OCI-LY7 (cell line): ENCODE measurements around the gene TRIM36. TPM values are rescaled to one million over a fixed set of nuclear protein-coding genes. Genes with fewer than 3 reads are reported as not detected.

ENCODE experiments used
- BruUV-seq: library from RNA; stranded (reverse); fragments of 400-500 nt; replicated peaks from 2 replicates; lab custom pipeline; 2021; lab: Mats Ljungman, UMichigan
- CTCF ChIA-PET: fragments of 300-600 bp; sonication (Branson Sonifier 250); formaldehyde crosslinking; loops from one replicate; lab custom pipeline; 2022; ENCODE audit warnings: antibody characterized with exemption; ENCODE audit not compliant: unreplicated experiment; lab: Charles Lee
- POLR2A ChIA-PET: fragments of 300-600 bp; sonication (Branson Sonifier 250); formaldehyde crosslinking; loops from one replicate; lab custom pipeline; 2022; ENCODE audit warnings: antibody characterized with exemption; lab: Charles Lee
- DNase-seq: peaks from one replicate; pipeline ENCODE4 v3.0.0-alpha.2; 2015; ENCODE audit warnings: low spot score
- H2AFZ ChIP-seq: fragments of 200-600 bp; sonication (generic), shearing (Covaris generic); 2 replicates; pipeline ENCODE4 v1.6.1; 2014; ENCODE audit warnings: mild to moderate bottlenecking, antibody characterized with exemption, low read length, moderate library complexity
- H3K27ac ChIP-seq: fragments of 200-600 bp; sonication (generic); 2 replicates; pipeline ENCODE4 v1.5.1; 2014; ENCODE audit warnings: mixed run types, low read depth, mild to moderate bottlenecking, moderate library complexity, low read length, inconsistent platforms; ENCODE audit not compliant: poor library complexity, severe bottlenecking
- H3K36me3 ChIP-seq: fragments of 200-600 bp; sonication (generic); 2 replicates; pipeline ENCODE4 v1.6.1; 2014; ENCODE audit warnings: mild to moderate bottlenecking, antibody characterized with exemption, low read length, moderate library complexity, mixed read lengths; ENCODE audit not compliant: insufficient read depth
- H3K4me1 ChIP-seq: fragments of 200-600 bp; sonication (generic); 2 replicates; pipeline ENCODE4 v1.5.1; 2014; ENCODE audit warnings: mild to moderate bottlenecking, low read length; ENCODE audit not compliant: insufficient read depth, poor library complexity, severe bottlenecking
- H3K4me2 ChIP-seq: fragments of 200-600 bp; sonication (generic); 2 replicates; pipeline ENCODE4 v1.6.1; 2014; ENCODE audit warnings: mild to moderate bottlenecking, low read length
- H3K4me3 ChIP-seq: fragments of 200-600 bp; sonication (generic); 2 replicates; pipeline ENCODE4 v1.5.1; 2014; ENCODE audit warnings: mild to moderate bottlenecking, low read depth, low read length; ENCODE audit not compliant: poor library complexity, severe bottlenecking
- H3K79me2 ChIP-seq: fragments of 200-600 bp; sonication (generic); 2 replicates; pipeline ENCODE4 v1.6.1; 2016; ENCODE audit warnings: low read depth, mild to moderate bottlenecking, low read length, moderate library complexity, mixed read lengths; ENCODE audit not compliant: insufficient read depth
- H3K9me2 ChIP-seq: fragments of 200-600 bp; sonication (generic); 2 replicates; pipeline ENCODE4 v1.6.1; 2016; ENCODE audit warnings: mild to moderate bottlenecking, low read length, mixed read lengths; ENCODE audit not compliant: insufficient read depth
- H3K9me3 ChIP-seq: fragments of 200-600 bp; sonication (generic); 2 replicates; pipeline ENCODE4 v1.6.1; 2014; ENCODE audit warnings: mild to moderate bottlenecking, mixed run types, low read length, mixed read lengths
- H4K20me1 ChIP-seq: fragments of 200-600 bp; sonication (generic); 2 replicates; pipeline ENCODE4 v1.6.1; 2014; ENCODE audit warnings: mild to moderate bottlenecking, antibody characterized with exemption, low read length, moderate library complexity, mixed read lengths; ENCODE audit not compliant: insufficient read depth
- EZH2phosphoT487 ChIP-seq: fragments of 200-600 bp; sonication (generic); IDR thresholded peaks from 2 replicates; pipeline ENCODE4 v1.6.1; 2018; ENCODE audit warnings: low read depth, borderline replicate concordance, mild to moderate bottlenecking, mixed run types, antibody characterized with exemption, low read length, moderate library complexity, mixed read lengths
- intact Hi-C: fragments of 100-400 bp; cut with micrococcal nuclease; formaldehyde crosslinking; loops from one replicate; pipeline ENCODE4 v1.10.0; 2022; ENCODE audit not compliant: unreplicated experiment
- total RNA-seq, 2 experiments: library from RNA; depleted of rRNA in 1 of 2; stranded (reverse); fragments of >200 nt in 1 of 2; shearing (Covaris generic) in 1 of 2; gene quantifications; 2 replicates each; pipeline ENCODE4 v1.2.3, GENCODE V29; 2014 to 2022
- TF ChIP-seq, protein P1 (sequence below): fragments of 200-600 bp; sonication (generic); conservative IDR thresholded peaks from 2 replicates; pipeline ENCODE4 v1.5.1; 2014; ENCODE audit warnings: mild to moderate bottlenecking, antibody characterized with exemption, low read length, moderate library complexity, mixed read lengths

TRIM36 gene
- total RNA-seq, 2 experiments from 2014 or later = not detected

GRCh38 chr5:115160975-115161475 lies 8.7 kb downstream of the TRIM36 start:
- Histone ChIP-seq H3K4me3 (no peak overlapping the region), H3K9me3 (no peaks in the 10 kb centered on the region), H4K20me1 (no peaks in the 10 kb centered on the region), H3K36me3 (no peaks in the 10 kb centered on the region), H3K27ac (no peak overlapping the region), H3K79me2 (no peaks in the 10 kb centered on the region), H3K4me1 (no peaks in the 10 kb centered on the region), H2AFZ (no peak overlapping the region), H3K9me2 (no peaks in the 10 kb centered on the region), H3K4me2 (no peak overlapping the region)
- CTCF ChIA-PET = no interaction called here
- POLR2A ChIA-PET = no interaction called here
- DNase-seq = no peak
- intact Hi-C loops = no loop called here
- BruUV-seq = no TSS peak
- no peak for TF ChIP-seq EZH2phosphoT487
- TF ChIP-seq, protein P1, sequence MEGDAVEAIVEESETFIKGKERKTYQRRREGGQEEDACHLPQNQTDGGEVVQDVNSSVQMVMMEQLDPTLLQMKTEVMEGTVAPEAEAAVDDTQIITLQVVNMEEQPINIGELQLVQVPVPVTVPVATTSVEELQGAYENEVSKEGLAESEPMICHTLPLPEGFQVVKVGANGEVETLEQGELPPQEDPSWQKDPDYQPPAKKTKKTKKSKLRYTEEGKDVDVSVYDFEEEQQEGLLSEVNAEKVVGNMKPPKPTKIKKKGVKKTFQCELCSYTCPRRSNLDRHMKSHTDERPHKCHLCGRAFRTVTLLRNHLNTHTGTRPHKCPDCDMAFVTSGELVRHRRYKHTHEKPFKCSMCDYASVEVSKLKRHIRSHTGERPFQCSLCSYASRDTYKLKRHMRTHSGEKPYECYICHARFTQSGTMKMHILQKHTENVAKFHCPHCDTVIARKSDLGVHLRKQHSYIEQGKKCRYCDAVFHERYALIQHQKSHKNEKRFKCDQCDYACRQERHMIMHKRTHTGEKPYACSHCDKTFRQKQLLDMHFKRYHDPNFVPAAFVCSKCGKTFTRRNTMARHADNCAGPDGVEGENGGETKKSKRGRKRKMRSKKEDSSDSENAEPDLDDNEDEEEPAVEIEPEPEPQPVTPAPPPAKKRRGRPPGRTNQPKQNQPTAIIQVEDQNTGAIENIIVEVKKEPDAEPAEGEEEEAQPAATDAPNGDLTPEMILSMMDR = no peak

DNA sequence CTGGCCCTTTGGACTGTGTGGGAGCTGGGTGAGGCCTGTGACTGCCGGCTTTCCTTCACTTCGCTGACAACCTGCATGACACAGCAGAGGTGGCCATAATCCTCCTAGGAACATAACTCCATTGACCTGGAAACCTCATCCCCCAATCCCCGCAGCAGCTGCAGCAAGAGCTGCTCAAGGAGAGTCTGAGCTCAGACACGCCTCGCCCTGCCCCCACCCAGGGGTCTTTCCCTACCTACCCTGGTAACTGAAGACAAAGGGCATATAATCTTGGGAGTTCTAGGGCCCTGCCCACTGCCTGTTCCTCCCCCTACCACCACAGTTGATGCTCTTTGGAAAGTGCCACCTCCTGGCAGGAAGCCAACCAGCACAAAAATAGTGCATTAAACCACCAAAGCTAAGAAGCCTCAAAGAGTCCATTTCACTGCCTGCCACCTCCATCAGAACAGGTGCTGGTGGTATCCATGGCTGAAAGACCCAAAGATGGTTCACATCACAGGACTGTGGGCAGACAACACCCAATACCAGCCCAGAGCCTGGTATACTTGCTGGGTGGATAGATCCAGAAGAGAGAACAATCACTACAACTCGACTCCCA lies 18.4 kb downstream of the TRIM36 start:
- no peaks in the 10 kb centered on the region for H3K79me2 ChIP-seq
- intact Hi-C loops = no loop called here
- H3K4me2 ChIP-seq = no peak overlapping the region
- H3K9me3 ChIP-seq = no peaks in the 10 kb centered on the region
- ChIA-PET POLR2A (interaction anchor here (0.6 kb wide), 1 partner anchor 10 kb away, joined by 3 read pairs; no protein-coding TSS in a partner anchor), CTCF (no interaction called here)
- no peak overlapping the region for H3K27ac ChIP-seq
- no peaks in the 10 kb centered on the region for H3K36me3 ChIP-seq
- H3K9me2 ChIP-seq = no peaks in the 10 kb centered on the region
- no peaks in the 10 kb centered on the region for H3K4me1 ChIP-seq
- no peak for TF ChIP-seq EZH2phosphoT487
- TF ChIP-seq, protein P1 = no peak
- H4K20me1 ChIP-seq = no peaks in the 10 kb centered on the region
- no peak for DNase-seq
- BruUV-seq = no TSS peak
- no peak overlapping the region for H2AFZ ChIP-seq
- no peak overlapping the region for H3K4me3 ChIP-seq

- TF ChIP-seq, protein P1 = no peak
- no peak for TF ChIP-seq EZH2phosphoT487
- Histone ChIP-seq H3K27ac (no peak overlapping the region), H2AFZ (no peak overlapping the region), H3K36me3 (no peaks in the 10 kb centered on the region), H4K20me1 (no peaks in the 10 kb centered on the region), H3K4me2 (no peak overlapping the region), H3K4me3 (no peak overlapping the region), H3K79me2 (no peaks in the 10 kb centered on the region), H3K4me1 (no peaks in the 10 kb centered on the region), H3K9me2 (no peaks in the 10 kb centered on the region), H3K9me3 (no peaks in the 10 kb centered on the region)
- intact Hi-C loops = no loop called here
- no TSS peak for BruUV-seq
- ChIA-PET CTCF (no interaction called here), POLR2A (no interaction called here)
- DNase-seq = no peak
Observed at GRCh38 chr5:115150512-115150911, 19.2 kb downstream of the TRIM36 start.
